Activated CD4-positive, alpha-beta T cell treated with anti-CD3 and anti-CD28 coated beads, Interleukin-2, amount 10 ng/mL, durations not matched to agents 7 days and 5 days (primary cell): ENCODE data around the gene SBF1. TPM values are rescaled to one million over a fixed set of nuclear protein-coding genes. Genes with fewer than 3 reads are reported as not detected.

Experiments
- CTCF ChIA-PET: fragments of 350-600 bp; sonication (Branson Sonifier 250); formaldehyde crosslinking; loops from one replicate; lab custom pipeline; 2021; ENCODE audit warnings: antibody characterized with exemption; lab: Charles Lee
- POLR2A ChIA-PET: fragments of 350-600 bp; sonication (Branson Sonifier 250); formaldehyde crosslinking; loops from one replicate; lab custom pipeline; 2021; ENCODE audit warnings: antibody characterized with exemption; lab: Charles Lee
- DNase-seq: peaks from one replicate; pipeline ENCODE4 v3.0.0-alpha.2; 2020
- H3K27ac Mint-ChIP-seq: one replicate; pipeline ENCODE4 v1.8.0; 2021; ENCODE audit warnings: mild to moderate bottlenecking, moderate library complexity, mixed read lengths
- H3K27me3 Mint-ChIP-seq: one replicate; pipeline ENCODE4 v1.8.0; 2021; ENCODE audit warnings: mixed read lengths
- H3K36me3 Mint-ChIP-seq: one replicate; pipeline ENCODE4 v1.8.0; 2021; ENCODE audit warnings: low read depth, mixed read lengths
- H3K4me1 Mint-ChIP-seq: one replicate; pipeline ENCODE4 v1.8.0; 2021; ENCODE audit warnings: mixed read lengths
- H3K4me3 Mint-ChIP-seq: one replicate; pipeline ENCODE4 v1.8.0; 2021; ENCODE audit warnings: mild to moderate bottlenecking, moderate library complexity, mixed read lengths
- H3K9me3 Mint-ChIP-seq: one replicate; pipeline ENCODE4 v1.8.0; 2021; ENCODE audit warnings: mixed read lengths
- total RNA-seq, 2 experiments: library from RNA; stranded (reverse); gene quantifications; one replicate each; pipeline ENCODE4 v1.2.3, GENCODE V29; 2021

The SBF1 gene
- total RNA-seq, 2 experiments from 2014 or later: 211 to 224 TPM

- peaks cover 2% of the 10 kb centered on the region for H3K27me3 Mint-ChIP-seq
- CTCF ChIA-PET: no interaction called here
- POLR2A ChIA-PET: no interaction called here
- peaks cover 11% of the 10 kb centered on the region for H3K4me1 Mint-ChIP-seq
- H3K9me3 Mint-ChIP-seq: no peaks in the 10 kb centered on the region
- H3K4me3 Mint-ChIP-seq: no peak overlapping the region
- DNase-seq: no peak
- H3K27ac Mint-ChIP-seq: no peak overlapping the region
- no peaks in the 10 kb centered on the region for H3K36me3 Mint-ChIP-seq
Observed at GRCh38 chr22:50487290-50488005, 12.6 kb upstream of the SBF1 start.

- no peaks in the 10 kb centered on the region for H3K9me3 Mint-ChIP-seq
- H3K27me3 Mint-ChIP-seq: peaks cover 2% of the 10 kb centered on the region
- H3K36me3 Mint-ChIP-seq: no peaks in the 10 kb centered on the region
- no peak for DNase-seq
- peaks cover 11% of the 10 kb centered on the region for H3K4me1 Mint-ChIP-seq
- CTCF ChIA-PET: interaction anchor here (0.9 to 1.6 kb wide), 2 partner anchors 11 to 49 kb away, joined by 4 to 5 read pairs; no protein-coding TSS in a partner anchor
- H3K27ac Mint-ChIP-seq: peak within 1 kb of the TSS; percentile 12
- POLR2A ChIA-PET: no interaction called here
- no peak within 1 kb of the TSS for H3K4me3 Mint-ChIP-seq
Observed at GRCh38 chr22:50486561-50487289, 11.9 kb upstream of the SBF1 start, which contains the start of gene MIOX. MIOX (plus strand) TSS chr22:50486859; CDS start chr22:50486898, 39 bp downstream.

- peaks cover 3% of the 10 kb centered on the region for H3K27me3 Mint-ChIP-seq
- ChIA-PET CTCF (interaction anchor here (0.9 to 1.8 kb wide), 5 partner anchors 12 to 209 kb away, joined by 3 to 6 read pairs (median 4); no protein-coding TSS in a partner anchor), POLR2A (no interaction called here)
- no peak overlapping the region for H3K4me3 Mint-ChIP-seq
- no peaks in the 10 kb centered on the region for H3K9me3 Mint-ChIP-seq
- H3K27ac Mint-ChIP-seq: no peak overlapping the region
- H3K4me1 Mint-ChIP-seq: peaks cover 2% of the 10 kb centered on the region
- H3K36me3 Mint-ChIP-seq: no peaks in the 10 kb centered on the region
- DNase-seq: no peak
Observed at GRCh38 chr22:50485221-50486131, 10.6 kb upstream of the SBF1 start.

GRCh38 chr22:50483977-50484853 is 9.4 kb upstream of the SBF1 start:
- Mint-ChIP-seq H3K27ac (no peak overlapping the region), H3K9me3 (no peaks in the 10 kb centered on the region), H3K27me3 (peaks cover 12% of the 10 kb centered on the region), H3K36me3 (no peaks in the 10 kb centered on the region), H3K4me1 (peaks cover 5% of the 10 kb centered on the region), H3K4me3 (no peak overlapping the region)
- DNase-seq: no peak
- ChIA-PET POLR2A (no interaction called here), CTCF (interaction anchor here (1.0 to 1.8 kb wide), 3 partner anchors 14 to 208 kb away, joined by 3 to 6 read pairs (median 5); partner anchors contain the start of gene SCO2)

- no peaks in the 10 kb centered on the region for H3K36me3 Mint-ChIP-seq
- H3K27me3 Mint-ChIP-seq: peaks cover 12% of the 10 kb centered on the region
- no peak overlapping the region for H3K4me3 Mint-ChIP-seq
- no peak for DNase-seq
- no peak overlapping the region for H3K27ac Mint-ChIP-seq
- CTCF ChIA-PET: interaction anchor here (0.9 to 1.8 kb wide), 3 partner anchors 11 to 42 kb away, joined by 3 to 6 read pairs (median 5); partner anchors contain the start of gene SCO2
- POLR2A ChIA-PET: no interaction called here
- H3K4me1 Mint-ChIP-seq: peaks cover 5% of the 10 kb centered on the region
- H3K9me3 Mint-ChIP-seq: no peaks in the 10 kb centered on the region
Observed at GRCh38 chr22:50483556-50483955, 8.7 kb upstream of the SBF1 start.

GRCh38 chr22:50483106-50483505 is 8.3 kb upstream of the SBF1 start:
- Mint-ChIP-seq H3K4me1 (peaks cover 5% of the 10 kb centered on the region), H3K36me3 (no peaks in the 10 kb centered on the region), H3K27ac (no peak overlapping the region), H3K4me3 (no peak overlapping the region), H3K9me3 (no peaks in the 10 kb centered on the region), H3K27me3 (peaks cover 12% of the 10 kb centered on the region)
- ChIA-PET CTCF (interaction anchor here (0.9 to 1.5 kb wide), 2 partner anchors 11 to 43 kb away, joined by 3 to 5 read pairs; partner anchors contain the start of gene SCO2), POLR2A (no interaction called here)
- DNase-seq: no peak

GRCh38 chr22:50482107-50483074 is 7.6 kb upstream of the SBF1 start:
- POLR2A ChIA-PET: no interaction called here
- peak overlapping the region; percentile 62 for H3K27ac Mint-ChIP-seq
- no peak for DNase-seq
- CTCF ChIA-PET: interaction anchor here (0.9 kb wide), 1 partner anchor 12 kb away, joined by 3 read pairs; no protein-coding TSS in a partner anchor
- peaks cover 5% of the 10 kb centered on the region for H3K4me1 Mint-ChIP-seq
- no peaks in the 10 kb centered on the region for H3K36me3 Mint-ChIP-seq
- peaks cover 12% of the 10 kb centered on the region for H3K27me3 Mint-ChIP-seq
- H3K9me3 Mint-ChIP-seq: no peaks in the 10 kb centered on the region
- peak overlapping the region; percentile 73 for H3K4me3 Mint-ChIP-seq

GRCh38 chr22:50481440-50482106 is 6.7 kb upstream of the SBF1 start, which contains the start of gene ADM2:
ADM2 (plus strand) TSS chr22:50481543; CDS start chr22:50481848, 305 bp downstream.
- Mint-ChIP-seq H3K27ac (peak within 1 kb of the TSS; percentile 62), H3K4me1 (peaks cover 12% of the 10 kb centered on the region), H3K27me3 (peaks cover 12% of the 10 kb centered on the region), H3K36me3 (no peaks in the 10 kb centered on the region), H3K4me3 (peak within 1 kb of the TSS; percentile 73), H3K9me3 (no peaks in the 10 kb centered on the region)
- ChIA-PET CTCF (interaction anchor here (0.7 kb wide), 1 partner anchor 205 kb away, joined by 3 read pairs; no protein-coding TSS in a partner anchor), POLR2A (no interaction called here)
- DNase-seq: peak; percentile 71

GRCh38 chr22:50481045-50481439 is 6.2 kb upstream of the SBF1 start:
- Mint-ChIP-seq H3K9me3 (no peaks in the 10 kb centered on the region), H3K27me3 (peaks cover 12% of the 10 kb centered on the region), H3K4me1 (peaks cover 11% of the 10 kb centered on the region), H3K4me3 (peak overlapping the region; percentile 59), H3K36me3 (no peaks in the 10 kb centered on the region), H3K27ac (no peak overlapping the region)
- ChIA-PET CTCF (interaction anchor here (0.7 kb wide), 1 partner anchor 204 kb away, joined by 3 read pairs; no protein-coding TSS in a partner anchor), POLR2A (no interaction called here)
- no peak for DNase-seq

GRCh38 chr22:50479721-50480120 is 4.9 kb upstream of the SBF1 start:
- ChIA-PET POLR2A (no interaction called here), CTCF (interaction anchor here (1.0 to 1.3 kb wide), 4 partner anchors 9 to 138 kb away, joined by 3 to 4 read pairs (median 3); partner anchors contain the start of genes LMF2 and NCAPH2)
- no peaks in the 10 kb centered on the region for H3K36me3 Mint-ChIP-seq
- DNase-seq: no peak
- peak overlapping the region; percentile 61 for H3K4me3 Mint-ChIP-seq
- H3K9me3 Mint-ChIP-seq: no peaks in the 10 kb centered on the region
- peak overlapping the region; percentile 28 for H3K27ac Mint-ChIP-seq
- peaks cover 16% of the 10 kb centered on the region for H3K4me1 Mint-ChIP-seq
- peaks cover 12% of the 10 kb centered on the region for H3K27me3 Mint-ChIP-seq
